Memory B cell (primary cell): ENCODE measurements around the gene BEGAIN.

Experiments
- ATAC-seq: fragments of 150-1000 bp; cut with Tn5 transposase; 2 replicates; pipeline ENCODE4 v1.10.0; 2021; ENCODE audit warnings: low read depth, mild to moderate bottlenecking, moderate library complexity
- DNase-seq, 2 donors: peaks; one replicate each; pipeline ENCODE4 v3.0.0; 2022; ENCODE audit warnings: low spot score in 2 of 2
- H3K27ac Mint-ChIP-seq: one replicate; pipeline ENCODE4 v1.8.0; 2022; ENCODE audit warnings: mild to moderate bottlenecking, moderate library complexity, mixed read lengths
- H3K27me3 Mint-ChIP-seq: one replicate; pipeline ENCODE4 v1.8.0; 2022; ENCODE audit warnings: mixed read lengths
- H3K36me3 Mint-ChIP-seq: one replicate; pipeline ENCODE4 v1.8.0; 2022; ENCODE audit warnings: mild to moderate bottlenecking, mixed read lengths
- H3K4me1 Mint-ChIP-seq: one replicate; pipeline ENCODE4 v1.8.0; 2022; ENCODE audit warnings: mixed read lengths
- H3K4me3 Mint-ChIP-seq: one replicate; pipeline ENCODE4 v1.8.0; 2022; ENCODE audit warnings: mild to moderate bottlenecking, moderate library complexity, mixed read lengths
- H3K9me3 Mint-ChIP-seq: one replicate; pipeline ENCODE4 v1.8.0; 2022; ENCODE audit warnings: mixed read lengths

BEGAIN gene

GRCh38 chr14:100619396-100620254, 32.4 kb upstream of the BEGAIN start:
- Mint-ChIP-seq H3K4me1 (peaks cover 3% of the 10 kb centered on the region), H3K4me3 (no peak overlapping the region), H3K27me3 (peaks cover 16% of the 10 kb centered on the region), H3K27ac (no peak overlapping the region), H3K9me3 (peaks cover 1% of the 10 kb centered on the region), H3K36me3 (no peaks in the 10 kb centered on the region)
- DNase-seq, result no peak
- no peak for ATAC-seq

- DNase-seq, result no peak
- peaks cover 3% of the 10 kb centered on the region for H3K4me1 Mint-ChIP-seq
Observed at GRCh38 chr14:100618763-100619320, 31.6 kb upstream of the BEGAIN start.

GRCh38 chr14:100618318-100618693, 31.1 kb upstream of the BEGAIN start:
- H3K27me3 Mint-ChIP-seq, result peaks cover 12% of the 10 kb centered on the region
- H3K4me3 Mint-ChIP-seq, result no peak overlapping the region
- no peaks in the 10 kb centered on the region for H3K36me3 Mint-ChIP-seq
- H3K9me3 Mint-ChIP-seq, result no peaks in the 10 kb centered on the region
- DNase-seq, result no peak
- H3K4me1 Mint-ChIP-seq, result peaks cover 3% of the 10 kb centered on the region
- no peak overlapping the region for H3K27ac Mint-ChIP-seq
- ATAC-seq, result peak; percentile 31

More at GRCh38 chr14:100618763-100619320, 31.6 kb upstream of the BEGAIN start:
- no peak overlapping the region for H3K4me3 Mint-ChIP-seq
- H3K27me3 Mint-ChIP-seq, result peaks cover 13% of the 10 kb centered on the region
- H3K36me3 Mint-ChIP-seq, result no peaks in the 10 kb centered on the region
- ATAC-seq, result no peak
- H3K9me3 Mint-ChIP-seq, result no peaks in the 10 kb centered on the region
- no peak overlapping the region for H3K27ac Mint-ChIP-seq

- no peak for ATAC-seq
- no peak overlapping the region for H3K4me3 Mint-ChIP-seq
- DNase-seq, result no peak
- H3K4me1 Mint-ChIP-seq, result peaks cover 3% of the 10 kb centered on the region
- no peaks in the 10 kb centered on the region for H3K9me3 Mint-ChIP-seq
- peaks cover 12% of the 10 kb centered on the region for H3K27me3 Mint-ChIP-seq
- no peak overlapping the region for H3K27ac Mint-ChIP-seq
- no peaks in the 10 kb centered on the region for H3K36me3 Mint-ChIP-seq
Observed at GRCh38 chr14:100617410-100618317, 30.4 kb upstream of the BEGAIN start.

- H3K4me1 Mint-ChIP-seq, result peaks cover 3% of the 10 kb centered on the region
- no peaks in the 10 kb centered on the region for H3K36me3 Mint-ChIP-seq
- peaks cover 11% of the 10 kb centered on the region for H3K27me3 Mint-ChIP-seq
- DNase-seq (no peak), ATAC-seq (no peak)
- no peak overlapping the region for H3K4me3 Mint-ChIP-seq
- H3K9me3 Mint-ChIP-seq, result no peaks in the 10 kb centered on the region
- H3K27ac Mint-ChIP-seq, result no peak overlapping the region
Observed at GRCh38 chr14:100616854-100617409, 29.7 kb upstream of the BEGAIN start.

GRCh38 chr14:100615736-100616695, 28.8 kb upstream of the BEGAIN start:
- Mint-ChIP-seq H3K4me1 (peaks cover 3% of the 10 kb centered on the region), H3K9me3 (no peaks in the 10 kb centered on the region), H3K4me3 (no peak overlapping the region), H3K27me3 (peaks cover 8% of the 10 kb centered on the region), H3K36me3 (no peaks in the 10 kb centered on the region), H3K27ac (no peak overlapping the region)
- ATAC-seq (no peak), DNase-seq (no peak)

- Mint-ChIP-seq H3K27me3 (peaks cover 9% of the 10 kb centered on the region), H3K27ac (no peak overlapping the region), H3K36me3 (no peaks in the 10 kb centered on the region), H3K9me3 (no peaks in the 10 kb centered on the region), H3K4me1 (peaks cover 3% of the 10 kb centered on the region), H3K4me3 (no peak overlapping the region)
- DNase-seq, result no peak
- ATAC-seq, result no peak
Observed at GRCh38 chr14:100614803-100615202, 27.6 kb upstream of the BEGAIN start.

- ATAC-seq (no peak), DNase-seq (no peak)
- Mint-ChIP-seq H3K36me3 (no peaks in the 10 kb centered on the region), H3K4me1 (peaks cover 3% of the 10 kb centered on the region), H3K9me3 (no peaks in the 10 kb centered on the region), H3K27me3 (peaks cover 13% of the 10 kb centered on the region), H3K4me3 (no peak overlapping the region), H3K27ac (no peak overlapping the region)
Observed at GRCh38 chr14:100612986-100613385, 25.8 kb upstream of the BEGAIN start.

GRCh38 chr14:100611811-100612480, 24.7 kb upstream of the BEGAIN start:
- Mint-ChIP-seq H3K4me3 (no peak overlapping the region), H3K9me3 (no peaks in the 10 kb centered on the region), H3K36me3 (no peaks in the 10 kb centered on the region), H3K4me1 (no peaks in the 10 kb centered on the region), H3K27me3 (peaks cover 11% of the 10 kb centered on the region), H3K27ac (no peak overlapping the region)
- DNase-seq, result no peak
- no peak for ATAC-seq

GRCh38 chr14:100610511-100611217, 23.4 kb upstream of the BEGAIN start:
- ATAC-seq, result no peak

GRCh38 chr14:100609941-100610391, 22.7 kb upstream of the BEGAIN start:
- Mint-ChIP-seq H3K36me3 (no peaks in the 10 kb centered on the region), H3K4me1 (no peaks in the 10 kb centered on the region), H3K4me3 (no peak overlapping the region), H3K27me3 (peaks cover 11% of the 10 kb centered on the region), H3K9me3 (no peaks in the 10 kb centered on the region), H3K27ac (no peak overlapping the region)
- no peak for ATAC-seq
- no peak for DNase-seq

More at GRCh38 chr14:100610511-100611217, 23.4 kb upstream of the BEGAIN start:
- H3K27ac Mint-ChIP-seq, result no peak overlapping the region
- H3K4me3 Mint-ChIP-seq, result no peak overlapping the region
- no peaks in the 10 kb centered on the region for H3K9me3 Mint-ChIP-seq
- H3K27me3 Mint-ChIP-seq, result peaks cover 11% of the 10 kb centered on the region
- no peaks in the 10 kb centered on the region for H3K4me1 Mint-ChIP-seq
- H3K36me3 Mint-ChIP-seq, result no peaks in the 10 kb centered on the region
- no peak for DNase-seq

GRCh38 chr14:100609331-100609870, 22.2 kb upstream of the BEGAIN start:
- Mint-ChIP-seq H3K9me3 (no peaks in the 10 kb centered on the region), H3K4me1 (no peaks in the 10 kb centered on the region), H3K4me3 (no peak overlapping the region), H3K27ac (no peak overlapping the region), H3K27me3 (peaks cover 11% of the 10 kb centered on the region), H3K36me3 (no peaks in the 10 kb centered on the region)
- DNase-seq (no peak), ATAC-seq (no peak)
